ENCODE data around the gene ZNF276. TPM values are rescaled to one million over a fixed set of nuclear protein-coding genes. Genes with fewer than 3 reads are reported as not detected.

ZNF276 gene
- total RNA-seq, 1 experiment from 2014 or later, result 21.8 TPM

DNA sequence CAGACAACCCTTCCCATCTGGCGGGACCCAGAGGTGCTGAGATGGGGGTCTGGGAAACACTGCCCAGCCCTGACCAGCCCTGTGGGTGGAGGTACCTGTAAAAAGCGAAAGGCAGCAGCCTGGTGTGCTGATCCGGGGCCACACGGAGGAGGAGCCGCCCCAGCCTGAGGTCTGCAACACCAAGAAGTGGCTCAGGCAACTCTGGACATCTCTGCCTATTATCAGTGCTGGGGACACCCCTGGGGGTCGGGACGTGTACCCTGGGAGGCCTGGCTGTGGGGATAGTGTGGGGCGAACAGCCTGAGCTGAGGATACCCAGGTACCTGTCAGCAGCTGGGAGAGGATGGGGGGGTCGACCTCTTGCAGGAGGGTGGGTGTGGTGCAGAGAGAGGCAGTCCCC, 18.0 kb downstream of the ZNF276 start:
- no peaks in the 10 kb centered on the region for H3K9me2 ChIP-seq (replicated peaks; ENCODE audit: insufficient read depth, low read length)
- DNase-seq, result peak; percentile 39
- no peak overlapping the region for H3K4me2 ChIP-seq (ENCODE audit: low read depth, low read length, poor library complexity, severe bottlenecking)
- no peak overlapping the region for H3K9ac ChIP-seq (ENCODE audit: low read length)
- no peaks in the 10 kb centered on the region for H3K27me3 ChIP-seq (ENCODE audit: low read length)
- no peaks in the 10 kb centered on the region for H3K4me1 ChIP-seq (ENCODE audit: low read length)
- no peak overlapping the region for H3K4me3 ChIP-seq (ENCODE audit: low read length)
- no peak overlapping the region for H3K27ac ChIP-seq (ENCODE audit: low read length)
- peaks cover 48% of the 10 kb centered on the region for H3K36me3 ChIP-seq (ENCODE audit: insufficient read depth, low read length)
- H3K79me2 ChIP-seq (ENCODE audit: low read length), result peaks cover 4% of the 10 kb centered on the region
- H4K20me1 ChIP-seq (ENCODE audit: insufficient read depth, low read depth, low read length), result no peaks in the 10 kb centered on the region
- H2AFZ ChIP-seq (ENCODE audit: low read length), result no peak overlapping the region
- no peaks in the 10 kb centered on the region for H3K9me3 ChIP-seq (ENCODE audit: low read length)

DNA sequence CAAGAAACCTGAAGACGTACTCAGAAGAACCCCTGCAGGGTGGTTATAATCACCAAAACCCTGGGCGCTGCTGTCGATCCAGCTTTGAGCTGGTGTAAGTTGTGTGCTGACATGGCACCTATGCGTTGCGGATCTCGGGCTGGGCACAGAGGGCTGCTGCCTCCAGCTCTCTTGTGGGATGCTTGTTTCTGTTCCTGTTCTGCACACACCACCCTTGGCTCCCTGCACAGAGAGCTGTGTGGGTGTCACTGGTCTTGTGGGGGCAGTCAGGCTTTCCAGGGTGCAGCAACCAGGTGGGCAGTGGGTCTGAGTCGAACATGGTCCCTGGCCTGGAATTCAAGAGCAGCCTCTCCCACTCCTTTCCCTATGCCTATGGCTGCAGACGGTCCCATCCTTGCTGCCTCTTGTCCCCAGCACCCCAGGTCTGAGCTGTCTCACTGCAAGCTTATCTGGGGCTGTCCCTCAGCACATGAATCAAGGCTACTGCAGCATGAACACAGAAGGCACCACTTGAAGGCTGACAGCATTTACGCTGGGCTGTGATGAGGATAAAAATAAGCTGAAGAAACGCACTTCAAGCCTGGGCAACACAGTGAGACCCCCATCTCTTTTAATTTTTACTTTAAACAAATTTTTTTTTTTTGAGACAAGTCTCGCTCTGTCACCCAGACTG, 20.1 kb downstream of the ZNF276 start:
- Histone ChIP-seq H3K27ac (ENCODE audit: low read length) (no peak overlapping the region), H3K79me2 (ENCODE audit: low read length) (peaks cover 4% of the 10 kb centered on the region), H3K9me2 (replicated peaks; ENCODE audit: insufficient read depth, low read length) (no peaks in the 10 kb centered on the region), H3K36me3 (ENCODE audit: insufficient read depth, low read length) (peaks cover 42% of the 10 kb centered on the region), H3K4me3 (ENCODE audit: low read length) (no peak overlapping the region), H3K9me3 (ENCODE audit: low read length) (no peaks in the 10 kb centered on the region), H2AFZ (ENCODE audit: low read length) (no peak overlapping the region), H3K4me1 (ENCODE audit: low read length) (no peaks in the 10 kb centered on the region), H3K9ac (ENCODE audit: low read length) (no peak overlapping the region), H3K4me2 (ENCODE audit: low read depth, low read length, poor library complexity, severe bottlenecking) (no peak overlapping the region), H4K20me1 (ENCODE audit: insufficient read depth, low read depth, low read length) (no peaks in the 10 kb centered on the region), H3K27me3 (ENCODE audit: low read length) (no peaks in the 10 kb centered on the region)
- DNase-seq, result peak; percentile 43

DNA sequence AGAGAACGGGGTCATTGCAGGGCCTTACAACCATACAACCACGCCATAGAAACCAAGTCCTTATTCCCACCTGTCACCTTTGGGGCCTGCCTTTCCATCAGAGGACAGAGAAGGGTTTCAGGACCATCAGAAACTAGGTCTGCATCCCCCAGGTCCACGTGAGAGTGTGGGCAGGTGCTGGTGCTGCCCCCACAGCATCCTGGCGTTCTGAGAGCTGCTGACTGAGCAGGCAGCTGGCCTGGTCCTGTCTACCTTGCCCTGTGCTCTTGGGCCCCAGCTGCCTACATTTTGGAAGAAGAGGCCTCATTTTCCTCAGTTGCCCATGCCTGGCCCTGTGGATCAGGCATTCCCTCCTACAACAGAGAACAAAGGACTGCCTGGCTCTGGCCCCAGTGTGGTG, 21.6 kb downstream of the ZNF276 start:
- Histone ChIP-seq H3K9me2 (replicated peaks; ENCODE audit: insufficient read depth, low read length) (no peaks in the 10 kb centered on the region), H3K36me3 (ENCODE audit: insufficient read depth, low read length) (peaks cover 38% of the 10 kb centered on the region), H3K4me2 (ENCODE audit: low read depth, low read length, poor library complexity, severe bottlenecking) (no peak overlapping the region), H2AFZ (ENCODE audit: low read length) (no peak overlapping the region), H3K9me3 (ENCODE audit: low read length) (no peaks in the 10 kb centered on the region), H3K4me1 (ENCODE audit: low read length) (no peaks in the 10 kb centered on the region), H4K20me1 (ENCODE audit: insufficient read depth, low read depth, low read length) (no peaks in the 10 kb centered on the region), H3K4me3 (ENCODE audit: low read length) (no peak overlapping the region), H3K27ac (ENCODE audit: low read length) (no peak overlapping the region), H3K79me2 (ENCODE audit: low read length) (no peaks in the 10 kb centered on the region), H3K27me3 (ENCODE audit: low read length) (no peaks in the 10 kb centered on the region), H3K9ac (ENCODE audit: low read length) (no peak overlapping the region)
- DNase-seq, result peak; percentile 39

DNA sequence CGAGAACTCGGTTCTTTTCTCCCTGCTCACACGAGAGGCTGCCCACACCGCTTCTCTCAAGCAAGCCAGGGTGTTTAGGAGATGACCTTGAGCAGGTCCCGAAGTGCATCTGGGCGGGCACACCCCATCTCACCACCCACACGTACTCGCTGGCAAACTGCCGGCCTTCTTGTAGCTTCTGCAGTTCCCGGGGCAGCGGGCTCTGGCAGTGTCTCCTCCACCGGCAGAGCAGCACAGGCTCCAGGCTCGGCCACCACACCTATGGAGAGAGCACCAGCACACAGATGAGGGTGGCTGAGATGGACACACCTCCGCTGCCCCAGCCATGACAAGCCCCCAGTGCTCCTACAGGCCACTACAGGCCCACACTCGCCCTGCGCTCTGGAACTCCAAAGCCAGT, 23.5 kb downstream of the ZNF276 start:
- Histone ChIP-seq H3K9me3 (ENCODE audit: low read length) (no peaks in the 10 kb centered on the region), H3K4me2 (ENCODE audit: low read depth, low read length, poor library complexity, severe bottlenecking) (no peak overlapping the region), H3K27me3 (ENCODE audit: low read length) (no peaks in the 10 kb centered on the region), H3K9me2 (replicated peaks; ENCODE audit: insufficient read depth, low read length) (no peaks in the 10 kb centered on the region), H3K9ac (ENCODE audit: low read length) (no peak overlapping the region), H3K4me1 (ENCODE audit: low read length) (no peaks in the 10 kb centered on the region), H3K4me3 (ENCODE audit: low read length) (no peak overlapping the region), H3K27ac (ENCODE audit: low read length) (no peak overlapping the region), H2AFZ (ENCODE audit: low read length) (no peak overlapping the region), H4K20me1 (ENCODE audit: insufficient read depth, low read depth, low read length) (no peaks in the 10 kb centered on the region), H3K79me2 (ENCODE audit: low read length) (no peaks in the 10 kb centered on the region), H3K36me3 (ENCODE audit: insufficient read depth, low read length) (peaks cover 22% of the 10 kb centered on the region)
- no peak for DNase-seq

DNA sequence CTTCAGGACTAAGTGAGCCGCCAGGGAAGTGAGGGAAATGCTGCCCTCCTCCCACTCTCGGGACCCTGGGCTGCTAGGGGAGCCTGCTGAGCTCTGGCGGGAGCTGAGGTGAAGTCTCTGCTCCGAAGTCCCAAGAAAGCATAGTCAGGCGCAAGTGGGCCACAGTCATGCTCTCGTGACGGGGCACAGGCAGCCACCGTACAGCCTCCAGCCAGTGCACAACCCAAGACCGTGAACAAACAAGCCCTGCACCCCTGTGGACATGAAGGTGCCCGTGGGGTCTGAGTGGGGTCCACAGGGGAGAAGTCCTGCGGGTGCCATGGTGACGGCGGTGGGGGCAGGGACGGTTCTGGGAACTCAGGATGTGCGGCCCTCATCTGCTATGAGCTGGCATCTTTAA, 24.7 kb downstream of the ZNF276 start:
- Histone ChIP-seq H3K4me2 (ENCODE audit: low read depth, low read length, poor library complexity, severe bottlenecking) (no peak overlapping the region), H4K20me1 (ENCODE audit: insufficient read depth, low read depth, low read length) (no peaks in the 10 kb centered on the region), H3K27ac (ENCODE audit: low read length) (no peak overlapping the region), H3K9ac (ENCODE audit: low read length) (no peak overlapping the region), H2AFZ (ENCODE audit: low read length) (no peak overlapping the region), H3K27me3 (ENCODE audit: low read length) (no peaks in the 10 kb centered on the region), H3K4me3 (ENCODE audit: low read length) (no peak overlapping the region), H3K79me2 (ENCODE audit: low read length) (no peaks in the 10 kb centered on the region), H3K4me1 (ENCODE audit: low read length) (no peaks in the 10 kb centered on the region), H3K36me3 (ENCODE audit: insufficient read depth, low read length) (peaks cover 19% of the 10 kb centered on the region), H3K9me3 (ENCODE audit: low read length) (no peaks in the 10 kb centered on the region), H3K9me2 (replicated peaks; ENCODE audit: insufficient read depth, low read length) (no peaks in the 10 kb centered on the region)
- no peak for DNase-seq

DNA sequence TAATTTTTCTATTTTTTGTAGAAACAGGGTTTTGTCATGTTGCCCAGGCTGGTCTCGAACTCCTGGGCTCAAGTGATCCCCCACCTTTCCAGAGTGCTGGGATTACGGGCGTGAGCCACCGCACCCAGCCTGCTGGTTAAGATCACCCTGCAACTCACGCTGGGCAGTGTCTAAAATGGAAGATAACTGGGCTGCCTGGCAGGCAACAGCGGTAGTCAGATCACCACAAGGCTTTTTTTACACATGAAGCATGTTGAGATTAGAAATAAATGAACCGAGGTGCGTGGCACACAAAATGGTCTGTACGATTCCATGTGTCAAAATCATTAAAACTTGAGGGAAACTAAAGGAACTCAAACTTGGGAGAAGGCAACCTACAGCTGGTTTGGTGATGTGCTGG, 26.7 kb downstream of the ZNF276 start:
- no peak overlapping the region for H3K27ac ChIP-seq (ENCODE audit: low read length)
- no peak overlapping the region for H2AFZ ChIP-seq (ENCODE audit: low read length)
- H3K9me2 ChIP-seq (replicated peaks; ENCODE audit: insufficient read depth, low read length), result no peaks in the 10 kb centered on the region
- H3K36me3 ChIP-seq (ENCODE audit: insufficient read depth, low read length), result peaks cover 18% of the 10 kb centered on the region
- H3K9me3 ChIP-seq (ENCODE audit: low read length), result no peaks in the 10 kb centered on the region
- H3K4me1 ChIP-seq (ENCODE audit: low read length), result no peaks in the 10 kb centered on the region
- H3K9ac ChIP-seq (ENCODE audit: low read length), result no peak overlapping the region
- H3K4me3 ChIP-seq (ENCODE audit: low read length), result no peak overlapping the region
- no peak overlapping the region for H3K4me2 ChIP-seq (ENCODE audit: low read depth, low read length, poor library complexity, severe bottlenecking)
- no peaks in the 10 kb centered on the region for H3K27me3 ChIP-seq (ENCODE audit: low read length)
- no peak for DNase-seq
- H3K79me2 ChIP-seq (ENCODE audit: low read length), result no peaks in the 10 kb centered on the region
- no peaks in the 10 kb centered on the region for H4K20me1 ChIP-seq (ENCODE audit: insufficient read depth, low read depth, low read length)

DNA sequence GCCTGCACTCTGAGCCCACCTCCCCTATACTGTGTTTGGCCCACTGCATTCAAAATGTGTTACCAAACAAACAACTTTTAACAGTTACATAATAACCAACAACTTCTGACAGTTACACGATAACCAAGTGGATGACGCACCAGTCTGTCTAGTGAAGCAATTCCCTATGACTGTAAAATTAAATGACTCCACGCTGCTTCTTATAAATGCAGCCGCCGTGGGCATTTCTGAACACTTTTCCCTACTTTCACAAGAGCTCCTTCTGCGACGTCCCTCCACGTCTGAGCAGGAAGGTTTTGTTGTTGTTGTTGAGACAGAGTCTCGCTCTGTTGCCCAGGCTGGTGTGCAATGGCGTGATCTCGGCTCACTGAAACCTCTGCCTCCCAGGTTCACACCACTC, 27.6 kb downstream of the ZNF276 start:
- no peak for DNase-seq
- Histone ChIP-seq H3K27me3 (ENCODE audit: low read length) (no peaks in the 10 kb centered on the region), H3K79me2 (ENCODE audit: low read length) (no peaks in the 10 kb centered on the region), H3K4me2 (ENCODE audit: low read depth, low read length, poor library complexity, severe bottlenecking) (no peak overlapping the region), H4K20me1 (ENCODE audit: insufficient read depth, low read depth, low read length) (no peaks in the 10 kb centered on the region), H3K36me3 (ENCODE audit: insufficient read depth, low read length) (peaks cover 18% of the 10 kb centered on the region), H3K4me1 (ENCODE audit: low read length) (no peaks in the 10 kb centered on the region), H3K4me3 (ENCODE audit: low read length) (no peak overlapping the region), H3K9ac (ENCODE audit: low read length) (no peak overlapping the region), H3K27ac (ENCODE audit: low read length) (no peak overlapping the region), H3K9me3 (ENCODE audit: low read length) (no peaks in the 10 kb centered on the region), H2AFZ (ENCODE audit: low read length) (no peak overlapping the region), H3K9me2 (replicated peaks; ENCODE audit: insufficient read depth, low read length) (no peaks in the 10 kb centered on the region)

DNA sequence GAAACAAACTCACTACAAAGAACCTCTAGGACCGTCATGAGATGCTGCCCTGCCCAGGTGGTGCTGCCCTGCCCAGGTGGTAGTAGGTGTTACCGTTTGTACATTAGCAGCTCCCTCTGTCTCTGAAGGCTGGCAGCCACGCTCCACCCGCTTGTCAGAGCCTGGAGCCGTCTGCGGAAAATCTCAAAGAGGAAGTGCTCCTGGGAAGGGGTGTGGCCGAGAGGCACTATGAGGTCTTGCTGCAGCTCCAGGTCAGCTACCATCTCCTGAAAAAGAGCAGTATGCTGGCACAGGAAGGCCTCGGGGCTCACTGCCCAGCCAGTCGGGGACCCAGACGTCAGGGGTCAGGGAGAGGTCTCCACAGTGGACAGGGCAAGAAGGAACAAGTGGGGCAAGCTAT, 28.3 kb downstream of the ZNF276 start:
- H3K9ac ChIP-seq (ENCODE audit: low read length), result no peak overlapping the region
- H3K79me2 ChIP-seq (ENCODE audit: low read length), result no peaks in the 10 kb centered on the region
- no peak overlapping the region for H3K4me2 ChIP-seq (ENCODE audit: low read depth, low read length, poor library complexity, severe bottlenecking)
- no peaks in the 10 kb centered on the region for H3K4me1 ChIP-seq (ENCODE audit: low read length)
- no peak overlapping the region for H3K4me3 ChIP-seq (ENCODE audit: low read length)
- H3K36me3 ChIP-seq (ENCODE audit: insufficient read depth, low read length), result peaks cover 18% of the 10 kb centered on the region
- H3K27me3 ChIP-seq (ENCODE audit: low read length), result no peaks in the 10 kb centered on the region
- H3K9me2 ChIP-seq (replicated peaks; ENCODE audit: insufficient read depth, low read length), result no peaks in the 10 kb centered on the region
- H3K27ac ChIP-seq (ENCODE audit: low read length), result no peak overlapping the region
- no peaks in the 10 kb centered on the region for H3K9me3 ChIP-seq (ENCODE audit: low read length)
- H2AFZ ChIP-seq (ENCODE audit: low read length), result no peak overlapping the region
- DNase-seq, result no peak
- no peaks in the 10 kb centered on the region for H4K20me1 ChIP-seq (ENCODE audit: insufficient read depth, low read depth, low read length)

Data from Karpas-422 (cell line).